ENCODE measurements around the gene ONECUT1.

DNA sequence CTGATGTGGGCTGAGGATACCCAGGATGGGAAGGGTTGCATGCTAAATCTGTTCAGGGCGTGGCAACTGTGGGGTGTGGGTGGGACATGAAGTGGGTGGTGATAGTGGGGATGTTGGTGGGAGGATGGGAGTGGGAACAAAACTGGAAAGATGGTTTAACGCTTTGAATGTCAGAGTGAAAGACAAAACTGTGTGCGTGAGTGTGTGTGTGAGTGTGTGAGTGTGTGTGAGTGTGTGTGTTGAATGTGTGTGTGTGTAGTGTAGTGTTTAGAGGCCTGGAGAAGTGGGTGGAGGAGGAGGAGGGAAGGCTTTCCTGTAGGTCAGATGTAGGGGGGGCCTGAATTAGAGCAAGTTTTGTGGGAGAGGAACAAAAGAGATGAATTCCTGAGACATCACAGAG, 44.2 kb upstream of the ONECUT1 start:
- no peak for TF ChIP-seq POLR2A (IDR thresholded peaks at IDR 0.05)
- TF ChIP-seq, protein P1, sequence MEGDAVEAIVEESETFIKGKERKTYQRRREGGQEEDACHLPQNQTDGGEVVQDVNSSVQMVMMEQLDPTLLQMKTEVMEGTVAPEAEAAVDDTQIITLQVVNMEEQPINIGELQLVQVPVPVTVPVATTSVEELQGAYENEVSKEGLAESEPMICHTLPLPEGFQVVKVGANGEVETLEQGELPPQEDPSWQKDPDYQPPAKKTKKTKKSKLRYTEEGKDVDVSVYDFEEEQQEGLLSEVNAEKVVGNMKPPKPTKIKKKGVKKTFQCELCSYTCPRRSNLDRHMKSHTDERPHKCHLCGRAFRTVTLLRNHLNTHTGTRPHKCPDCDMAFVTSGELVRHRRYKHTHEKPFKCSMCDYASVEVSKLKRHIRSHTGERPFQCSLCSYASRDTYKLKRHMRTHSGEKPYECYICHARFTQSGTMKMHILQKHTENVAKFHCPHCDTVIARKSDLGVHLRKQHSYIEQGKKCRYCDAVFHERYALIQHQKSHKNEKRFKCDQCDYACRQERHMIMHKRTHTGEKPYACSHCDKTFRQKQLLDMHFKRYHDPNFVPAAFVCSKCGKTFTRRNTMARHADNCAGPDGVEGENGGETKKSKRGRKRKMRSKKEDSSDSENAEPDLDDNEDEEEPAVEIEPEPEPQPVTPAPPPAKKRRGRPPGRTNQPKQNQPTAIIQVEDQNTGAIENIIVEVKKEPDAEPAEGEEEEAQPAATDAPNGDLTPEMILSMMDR (IDR thresholded peaks at IDR 0.05 in 4 of 5, conservative IDR thresholded peaks at IDR 0.05 in 1 of 5) = no peak

Measured in gastrocnemius medialis (tissue), 4 donors.